Measurements from ENCODE around the gene RFX4.

RFX4 gene

DNA sequence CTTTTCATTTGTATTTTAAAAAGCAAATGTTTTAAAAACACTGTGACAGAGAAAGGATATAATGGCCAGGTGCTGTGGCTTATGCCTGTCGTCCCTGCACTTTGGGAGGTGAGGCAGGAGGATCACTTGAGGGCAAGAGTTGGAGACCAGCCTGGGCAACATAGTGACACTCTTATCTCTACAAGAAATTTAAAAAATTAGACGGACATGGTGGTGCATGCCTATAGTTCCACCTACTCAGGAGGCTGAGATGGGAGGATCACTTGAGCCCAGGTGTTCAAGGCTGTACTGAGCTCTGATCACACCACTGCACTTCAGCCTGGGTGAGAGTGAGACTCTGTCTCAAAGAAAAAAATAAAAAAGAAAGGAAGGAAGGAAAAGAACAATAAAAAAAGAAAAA lies 7.8 kb downstream of the RFX4 start:
- TF ChIP-seq, protein P1, sequence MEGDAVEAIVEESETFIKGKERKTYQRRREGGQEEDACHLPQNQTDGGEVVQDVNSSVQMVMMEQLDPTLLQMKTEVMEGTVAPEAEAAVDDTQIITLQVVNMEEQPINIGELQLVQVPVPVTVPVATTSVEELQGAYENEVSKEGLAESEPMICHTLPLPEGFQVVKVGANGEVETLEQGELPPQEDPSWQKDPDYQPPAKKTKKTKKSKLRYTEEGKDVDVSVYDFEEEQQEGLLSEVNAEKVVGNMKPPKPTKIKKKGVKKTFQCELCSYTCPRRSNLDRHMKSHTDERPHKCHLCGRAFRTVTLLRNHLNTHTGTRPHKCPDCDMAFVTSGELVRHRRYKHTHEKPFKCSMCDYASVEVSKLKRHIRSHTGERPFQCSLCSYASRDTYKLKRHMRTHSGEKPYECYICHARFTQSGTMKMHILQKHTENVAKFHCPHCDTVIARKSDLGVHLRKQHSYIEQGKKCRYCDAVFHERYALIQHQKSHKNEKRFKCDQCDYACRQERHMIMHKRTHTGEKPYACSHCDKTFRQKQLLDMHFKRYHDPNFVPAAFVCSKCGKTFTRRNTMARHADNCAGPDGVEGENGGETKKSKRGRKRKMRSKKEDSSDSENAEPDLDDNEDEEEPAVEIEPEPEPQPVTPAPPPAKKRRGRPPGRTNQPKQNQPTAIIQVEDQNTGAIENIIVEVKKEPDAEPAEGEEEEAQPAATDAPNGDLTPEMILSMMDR (IDR thresholded peaks at IDR 0.05; ENCODE audit: low read depth, low read length), result no peak
- DNase-seq (ENCODE audit: low read depth in 2 of 2), result no peak
- no peak overlapping the region for H3K4me3 ChIP-seq (replicated peaks in 1 of 2; ENCODE audit: low read depth in 2 of 2, low read length in 2 of 2)

DNA sequence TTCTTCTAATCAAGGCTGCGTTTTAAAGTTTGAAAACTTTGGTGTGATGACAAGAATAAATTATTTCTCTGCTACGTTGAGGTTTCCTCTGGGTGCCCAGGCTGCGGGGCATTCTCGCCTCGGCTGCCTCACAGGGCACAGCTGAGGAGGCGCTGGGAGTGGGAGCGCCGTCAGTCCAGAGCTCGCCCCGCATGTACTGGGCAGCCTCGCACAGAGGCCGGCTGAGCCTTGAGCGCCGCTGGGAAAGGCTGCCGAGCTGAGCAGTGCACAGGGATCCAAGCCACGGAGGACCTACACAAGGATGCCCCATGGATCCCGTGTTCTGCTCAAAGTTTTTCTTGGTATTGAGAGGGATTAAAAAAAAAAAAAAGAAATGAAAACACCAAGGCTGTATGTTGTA lies 11.6 kb downstream of the RFX4 start:
- TF ChIP-seq, protein P1 (IDR thresholded peaks at IDR 0.05; ENCODE audit: low read depth, low read length), result no peak
- DNase-seq (ENCODE audit: low read depth in 2 of 2), result no peak
- H3K4me3 ChIP-seq (replicated peaks in 1 of 2; ENCODE audit: low read depth in 2 of 2, low read length in 2 of 2), result no peak overlapping the region

DNA sequence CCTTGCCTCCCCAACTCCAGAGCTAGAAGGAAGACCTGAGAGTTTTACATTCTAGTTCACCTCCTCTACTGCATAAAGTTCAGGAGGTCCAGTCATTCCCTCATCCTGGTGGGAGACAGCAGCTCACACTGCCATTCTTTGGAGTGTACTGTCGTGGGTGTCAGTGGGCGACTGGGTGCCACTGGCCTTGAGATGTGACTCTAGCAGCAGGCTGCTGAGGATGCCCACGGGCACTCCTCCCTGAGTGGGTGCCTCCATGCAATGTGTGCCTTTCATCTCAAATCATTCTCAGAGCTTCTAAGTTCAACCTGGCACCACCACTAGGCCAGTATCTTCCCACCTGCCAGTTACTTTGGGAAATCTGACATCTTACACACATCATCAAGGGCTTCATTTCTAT lies 12.5 kb downstream of the RFX4 start:
- no peak for DNase-seq (ENCODE audit: low read depth in 2 of 2)
- TF ChIP-seq, protein P1 (IDR thresholded peaks at IDR 0.05; ENCODE audit: low read depth, low read length), result no peak
- no peak overlapping the region for H3K4me3 ChIP-seq (replicated peaks in 1 of 2; ENCODE audit: low read depth in 2 of 2, low read length in 2 of 2)

DNA sequence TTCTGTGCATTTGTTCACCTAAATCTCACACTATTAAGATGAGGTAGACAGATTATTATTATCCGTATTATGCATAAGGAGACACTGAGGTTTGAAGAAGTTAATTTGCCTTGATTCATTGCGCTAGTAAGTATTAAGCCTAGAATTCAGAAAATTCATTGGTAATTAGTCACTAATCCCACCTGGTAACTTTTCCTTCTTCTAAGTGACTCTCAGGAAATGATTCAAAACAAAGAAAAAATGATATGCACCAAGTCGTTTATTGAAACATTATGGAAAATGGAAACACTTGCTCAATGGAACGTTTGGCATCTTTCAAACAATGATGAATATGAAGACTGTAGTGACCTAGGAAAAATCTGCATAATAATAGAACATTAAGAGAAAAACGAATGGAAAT lies 15.2 kb downstream of the RFX4 start:
- no peak overlapping the region for H3K4me3 ChIP-seq (replicated peaks in 1 of 2; ENCODE audit: low read depth in 2 of 2, low read length in 2 of 2)
- DNase-seq (ENCODE audit: low read depth in 2 of 2), result no peak
- TF ChIP-seq, protein P1 (IDR thresholded peaks at IDR 0.05; ENCODE audit: low read depth, low read length), result no peak

DNA sequence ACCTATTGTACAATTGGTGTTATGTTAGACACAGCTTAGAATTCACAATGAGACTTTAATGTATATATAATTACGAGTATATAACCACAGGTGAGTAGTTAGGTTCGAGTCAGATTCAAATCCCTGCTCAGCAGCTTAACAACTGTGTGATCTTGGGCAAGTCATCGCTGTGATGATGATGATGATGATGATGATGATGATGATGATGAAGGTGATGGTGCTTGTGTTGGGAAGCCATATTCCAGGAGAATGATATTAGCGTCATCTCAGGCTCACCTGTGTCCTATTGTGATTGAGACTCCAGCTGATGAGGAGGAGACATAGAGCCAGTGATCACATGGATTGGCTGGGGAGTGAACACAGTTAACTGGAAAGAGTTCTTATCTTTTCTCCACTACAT lies 16.5 kb downstream of the RFX4 start:
- TF ChIP-seq, protein P1 (IDR thresholded peaks at IDR 0.05; ENCODE audit: low read depth, low read length), result no peak
- no peak for DNase-seq (ENCODE audit: low read depth in 2 of 2)
- no peak overlapping the region for H3K4me3 ChIP-seq (replicated peaks in 1 of 2; ENCODE audit: low read depth in 2 of 2, low read length in 2 of 2)

DNA sequence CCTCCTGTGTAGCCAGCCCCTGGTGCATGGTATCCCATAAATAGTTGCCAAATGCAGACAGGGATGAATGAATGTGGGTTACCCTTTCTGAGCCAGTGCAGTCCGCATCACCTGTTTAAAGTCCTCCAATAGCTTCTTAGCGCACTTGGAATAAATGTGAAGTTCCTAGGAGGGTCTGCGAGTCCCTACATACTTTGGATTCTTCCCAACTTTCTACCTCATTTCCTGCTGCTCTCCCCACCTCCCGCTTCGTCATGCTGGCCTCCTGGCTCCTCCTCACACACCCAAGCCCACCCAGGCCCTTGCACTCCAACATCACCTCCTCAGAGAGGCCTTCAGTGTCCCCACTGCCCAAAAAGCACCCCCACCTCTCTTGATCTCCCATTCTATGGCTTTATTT lies 17.7 kb downstream of the RFX4 start:
- no peak for DNase-seq (ENCODE audit: low read depth in 2 of 2)
- TF ChIP-seq, protein P1 (IDR thresholded peaks at IDR 0.05; ENCODE audit: low read depth, low read length), result no peak
- H3K4me3 ChIP-seq (replicated peaks in 1 of 2; ENCODE audit: low read depth in 2 of 2, low read length in 2 of 2), result no peak overlapping the region

DNA sequence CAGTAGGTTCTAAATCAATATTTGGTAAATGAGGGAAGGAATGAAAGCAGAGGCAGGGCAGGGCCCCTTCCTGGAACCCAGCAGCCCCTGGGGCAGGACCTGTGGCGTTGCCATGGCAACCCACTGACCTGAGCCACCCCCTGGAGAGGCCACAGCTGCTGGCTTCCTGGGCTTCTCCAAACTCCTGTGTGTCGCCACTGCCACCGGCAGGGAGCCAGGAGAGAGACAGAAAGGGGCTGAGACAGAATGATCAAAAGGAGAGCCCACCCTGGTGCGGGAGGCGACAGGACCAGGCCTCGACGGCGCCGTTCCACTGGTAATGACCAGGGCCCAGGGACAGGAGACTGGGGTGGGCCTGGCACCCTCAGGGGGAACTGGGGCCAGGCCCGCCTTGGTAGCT lies 18.2 kb downstream of the RFX4 start:
- H3K4me3 ChIP-seq (replicated peaks in 1 of 2; ENCODE audit: low read depth in 2 of 2, low read length in 2 of 2), result no peak overlapping the region
- TF ChIP-seq, protein P1 (IDR thresholded peaks at IDR 0.05; ENCODE audit: low read depth, low read length), result no peak
- DNase-seq (ENCODE audit: low read depth in 2 of 2), result no peak

Data from cardiac fibroblast (primary cell).